ENCODE results near the gene SNX3.

DNA sequence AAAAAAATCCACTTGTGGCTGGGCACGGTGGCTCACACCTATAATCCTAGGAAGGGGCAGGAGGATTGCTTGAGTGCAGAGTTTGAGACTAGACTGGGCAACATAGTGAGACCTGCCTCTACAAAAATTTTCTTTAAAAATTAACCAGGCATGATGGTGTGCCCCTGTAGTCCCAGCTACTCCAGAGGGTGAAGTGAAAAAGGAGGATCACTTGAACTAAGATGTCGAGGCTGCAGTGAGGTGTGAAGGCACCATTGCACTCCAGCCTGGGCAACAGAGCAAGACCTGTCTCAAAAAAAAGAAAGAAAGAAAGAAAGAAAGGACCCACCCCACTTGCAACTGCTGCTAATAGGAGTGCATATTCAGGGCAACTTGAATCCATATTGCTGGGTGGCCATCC, 13.7 kb upstream of the SNX3 start:
- TF ChIP-seq, protein P1, sequence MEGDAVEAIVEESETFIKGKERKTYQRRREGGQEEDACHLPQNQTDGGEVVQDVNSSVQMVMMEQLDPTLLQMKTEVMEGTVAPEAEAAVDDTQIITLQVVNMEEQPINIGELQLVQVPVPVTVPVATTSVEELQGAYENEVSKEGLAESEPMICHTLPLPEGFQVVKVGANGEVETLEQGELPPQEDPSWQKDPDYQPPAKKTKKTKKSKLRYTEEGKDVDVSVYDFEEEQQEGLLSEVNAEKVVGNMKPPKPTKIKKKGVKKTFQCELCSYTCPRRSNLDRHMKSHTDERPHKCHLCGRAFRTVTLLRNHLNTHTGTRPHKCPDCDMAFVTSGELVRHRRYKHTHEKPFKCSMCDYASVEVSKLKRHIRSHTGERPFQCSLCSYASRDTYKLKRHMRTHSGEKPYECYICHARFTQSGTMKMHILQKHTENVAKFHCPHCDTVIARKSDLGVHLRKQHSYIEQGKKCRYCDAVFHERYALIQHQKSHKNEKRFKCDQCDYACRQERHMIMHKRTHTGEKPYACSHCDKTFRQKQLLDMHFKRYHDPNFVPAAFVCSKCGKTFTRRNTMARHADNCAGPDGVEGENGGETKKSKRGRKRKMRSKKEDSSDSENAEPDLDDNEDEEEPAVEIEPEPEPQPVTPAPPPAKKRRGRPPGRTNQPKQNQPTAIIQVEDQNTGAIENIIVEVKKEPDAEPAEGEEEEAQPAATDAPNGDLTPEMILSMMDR (IDR thresholded peaks at IDR 0.05), result no peak
- no peak for TF ChIP-seq POLR2A (IDR thresholded peaks at IDR 0.05)

All from adrenal gland (tissue), 5 donors.